NCI-H510A (cell line): ENCODE data around the gene CRHR1.

Experiments used
- DNase-seq: peaks from one replicate; lab custom pipeline; 2025; lab: John Stamatoyannopoulos, UW

CRHR1 gene

GRCh38 chr17:45868276-45868675, 84.2 kb downstream of the CRHR1 start:
- no peak for DNase-seq

- no peak for DNase-seq
These were observed 85.7 kb downstream of the CRHR1 start for GRCh38 chr17:45869676-45870341.

GRCh38 chr17:45870342-45870974, 86.3 kb downstream of the CRHR1 start:
- no peak for DNase-seq

GRCh38 chr17:45871718-45872117, 87.6 kb downstream of the CRHR1 start:
- no peak for DNase-seq

- no peak for DNase-seq
These were observed 89.6 kb downstream of the CRHR1 start for GRCh38 chr17:45873728-45874127.

GRCh38 chr17:45874151-45874550, 90.0 kb downstream of the CRHR1 start:
- DNase-seq: no peak

GRCh38 chr17:45876539-45876938, 92.4 kb downstream of the CRHR1 start:
- no peak for DNase-seq

- DNase-seq: no peak
These were observed 93.3 kb downstream of the CRHR1 start for GRCh38 chr17:45877467-45877866.

GRCh38 chr17:45883063-45883462, 98.9 kb downstream of the CRHR1 start:
- no peak for DNase-seq
